ENCODE measurements around the gene IQCM.

- TF ChIP-seq, protein P1, sequence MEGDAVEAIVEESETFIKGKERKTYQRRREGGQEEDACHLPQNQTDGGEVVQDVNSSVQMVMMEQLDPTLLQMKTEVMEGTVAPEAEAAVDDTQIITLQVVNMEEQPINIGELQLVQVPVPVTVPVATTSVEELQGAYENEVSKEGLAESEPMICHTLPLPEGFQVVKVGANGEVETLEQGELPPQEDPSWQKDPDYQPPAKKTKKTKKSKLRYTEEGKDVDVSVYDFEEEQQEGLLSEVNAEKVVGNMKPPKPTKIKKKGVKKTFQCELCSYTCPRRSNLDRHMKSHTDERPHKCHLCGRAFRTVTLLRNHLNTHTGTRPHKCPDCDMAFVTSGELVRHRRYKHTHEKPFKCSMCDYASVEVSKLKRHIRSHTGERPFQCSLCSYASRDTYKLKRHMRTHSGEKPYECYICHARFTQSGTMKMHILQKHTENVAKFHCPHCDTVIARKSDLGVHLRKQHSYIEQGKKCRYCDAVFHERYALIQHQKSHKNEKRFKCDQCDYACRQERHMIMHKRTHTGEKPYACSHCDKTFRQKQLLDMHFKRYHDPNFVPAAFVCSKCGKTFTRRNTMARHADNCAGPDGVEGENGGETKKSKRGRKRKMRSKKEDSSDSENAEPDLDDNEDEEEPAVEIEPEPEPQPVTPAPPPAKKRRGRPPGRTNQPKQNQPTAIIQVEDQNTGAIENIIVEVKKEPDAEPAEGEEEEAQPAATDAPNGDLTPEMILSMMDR (IDR thresholded peaks at IDR 0.05) = no peak
- TF ChIP-seq POLR2A (IDR thresholded peaks at IDR 0.05) = no peak
Observed at GRCh38 chr4:149549911-149550310, 265.7 kb downstream of the IQCM start.
